HFF-Myc (cell line): ENCODE data around the gene RPS3.
"Not testable (repeated sequence)": the region's sequence is repeated elsewhere in the genome, so short reads cannot be mapped to it uniquely, and the experiment has no call there.

Experiments used
- DNase-seq: peaks from one replicate; pipeline ENCODE4 v3.0.0-alpha.2; 2011; ENCODE audit warnings: low read depth; ENCODE audit errors: extremely low read depth
- H3K4me3 ChIP-seq: replicated peaks from 2 replicates; pipeline ENCODE4 v1.5.1; 2011; ENCODE audit warnings: low read depth, mild to moderate bottlenecking, control low read depth, low read length
- CTCF ChIP-seq: IDR thresholded peaks from 2 replicates; pipeline ENCODE4 v1.5.1; 2012; ENCODE audit warnings: mild to moderate bottlenecking, low read depth, low read length, control low read depth; ENCODE audit errors: missing control alignments

Gene RPS3

GRCh38 chr11:75371949-75372876, 27.1 kb upstream of the RPS3 start:
- no peak for TF ChIP-seq CTCF
- DNase-seq = no peak
- H3K4me3 ChIP-seq = no peak overlapping the region

GRCh38 chr11:75373201-75373600, 26.1 kb upstream of the RPS3 start:
- no peak for TF ChIP-seq CTCF
- no peak for DNase-seq
- H3K4me3 ChIP-seq = no peak overlapping the region

DNA sequence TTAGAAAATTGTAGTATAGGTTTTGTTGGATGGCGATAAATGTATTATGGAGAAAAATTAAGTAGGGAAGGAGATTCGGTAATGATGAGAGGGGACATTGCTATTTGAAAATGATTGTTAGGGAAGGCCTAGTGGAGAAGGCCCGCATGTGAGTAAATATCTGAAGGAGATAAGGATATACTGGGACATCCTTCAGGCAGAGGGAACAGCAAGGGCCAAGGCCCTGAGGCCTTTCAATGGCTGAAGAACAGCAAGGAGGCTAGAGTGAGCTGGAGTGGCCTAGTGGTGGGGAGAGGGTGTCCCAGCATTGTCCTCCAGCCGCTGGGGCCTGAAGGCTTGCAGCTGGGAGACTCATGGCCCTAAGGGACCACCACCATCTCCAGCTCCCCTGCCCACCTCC, 24.7 kb upstream of the RPS3 start:
- H3K4me3 ChIP-seq = no peak overlapping the region
- no peak for DNase-seq
- no peak for TF ChIP-seq CTCF

DNA sequence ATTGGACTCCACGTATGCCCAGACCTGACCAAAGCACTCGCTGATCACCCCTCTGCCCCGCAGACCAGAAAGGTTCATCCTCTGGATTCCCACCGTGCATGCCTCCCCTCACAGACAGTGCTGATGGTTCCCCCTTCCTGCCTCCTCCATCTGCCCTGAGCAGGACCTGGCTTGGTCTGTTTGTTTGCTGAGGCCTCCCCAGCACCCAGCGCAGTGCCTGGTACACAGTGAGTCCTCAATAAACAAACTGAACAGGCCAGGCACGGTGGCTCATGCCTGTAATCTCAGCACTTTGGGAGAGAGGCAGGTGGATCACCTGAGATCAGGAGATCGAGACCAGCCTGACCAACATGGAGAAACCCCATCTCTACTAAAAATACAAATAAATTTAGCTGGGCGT, 23.7 kb upstream of the RPS3 start:
- DNase-seq = no peak
- no peak overlapping the region for H3K4me3 ChIP-seq
- TF ChIP-seq CTCF = no peak

DNA sequence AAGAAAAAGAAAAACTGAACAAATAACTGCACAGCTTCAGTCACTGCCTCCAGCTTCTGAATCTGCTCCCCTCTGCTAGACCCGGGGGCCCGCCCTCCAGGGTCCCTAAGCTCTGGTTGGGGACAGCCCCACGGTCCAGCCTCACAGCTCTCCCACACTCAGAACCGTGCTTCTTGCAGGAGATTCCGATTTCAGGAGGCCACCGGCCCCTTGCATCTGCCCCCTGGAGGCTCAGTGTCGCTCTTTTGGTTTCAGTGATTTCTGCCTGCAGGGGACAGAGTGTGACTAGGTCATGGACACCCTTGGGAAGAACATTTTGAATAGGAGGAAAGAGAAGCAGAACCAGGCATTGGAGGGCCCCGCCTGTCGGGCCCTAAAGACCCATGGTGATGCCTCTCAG, 23.1 kb upstream of the RPS3 start:
- TF ChIP-seq CTCF = no peak
- DNase-seq = no peak
- no peak overlapping the region for H3K4me3 ChIP-seq

- not testable (repeated sequence) for DNase-seq, H3K4me3 ChIP-seq
These were observed 20.5 kb upstream of the RPS3 start for GRCh38 chr11:75378776-75379175.

GRCh38 chr11:75380245-75380644, 19.1 kb upstream of the RPS3 start:
- no peak for DNase-seq
- no peak for TF ChIP-seq CTCF
- H3K4me3 ChIP-seq = no peak overlapping the region
